GM18907 (cell line): ENCODE data around the gene CCNY.
A peak's percentile ranks its signal among the peaks of the same experiment; 100 is the strongest.

ENCODE experiments used
- ATAC-seq: cut with Tn5 transposase; IDR thresholded peaks from one replicate; pipeline ENCODE4 v1.9.1; 2021; ENCODE audit warnings: mild to moderate bottlenecking, moderate library complexity; ENCODE audit not compliant: unreplicated experiment

CCNY gene

DNA sequence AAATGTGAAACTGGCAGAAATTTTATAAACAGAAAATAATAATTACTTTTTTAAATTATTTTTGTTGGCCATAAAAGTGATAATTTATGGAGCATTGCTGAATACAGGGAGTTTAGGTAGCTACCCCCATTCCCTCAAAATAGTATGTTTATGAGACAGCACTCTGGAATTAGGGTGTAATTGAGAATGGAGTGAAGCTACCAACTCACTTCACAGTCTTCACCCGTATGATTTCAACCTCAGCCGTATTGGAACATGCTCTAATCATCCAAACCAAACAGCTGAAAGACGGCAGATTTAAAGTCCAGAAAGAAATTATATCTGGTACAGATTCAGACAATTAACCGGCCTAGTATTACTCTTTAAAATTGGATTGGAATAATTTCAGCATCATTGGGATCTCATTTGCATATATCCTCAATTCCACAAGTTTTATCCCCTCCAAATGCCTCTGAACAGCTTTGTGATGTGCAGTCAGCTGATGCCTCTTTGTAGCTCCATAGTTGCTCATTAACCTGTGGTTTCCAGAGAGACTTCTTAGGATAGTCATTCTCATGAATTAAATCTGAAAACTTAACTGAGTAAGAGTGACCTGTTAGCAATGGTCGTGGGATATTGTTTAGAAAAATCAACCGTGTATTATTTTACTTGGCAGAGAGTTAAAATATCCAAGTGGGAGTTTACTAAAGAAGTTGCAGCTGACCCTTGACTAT, 209.7 kb downstream of the CCNY start:
- ATAC-seq: peak; percentile 82

DNA sequence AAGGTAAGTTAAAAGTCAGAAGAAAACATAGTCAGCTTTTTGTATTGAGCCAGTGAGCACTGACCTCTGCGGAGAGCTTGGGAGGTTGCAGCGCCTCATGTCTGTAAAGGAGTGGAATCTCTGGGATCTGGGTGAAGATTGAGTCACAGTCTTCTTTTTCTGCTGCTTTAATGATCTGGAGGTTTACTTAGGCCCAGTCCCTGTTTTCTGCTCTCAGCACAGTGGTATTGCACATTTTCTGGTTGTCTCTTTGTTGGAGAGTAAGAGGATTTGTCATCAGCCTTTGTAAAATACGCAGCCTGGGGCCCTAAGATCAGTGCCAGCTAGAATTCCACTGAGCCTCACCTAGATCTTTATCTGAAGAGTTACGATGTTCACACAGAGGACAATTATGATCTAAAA, 210.5 kb downstream of the CCNY start:
- ATAC-seq: no peak

DNA sequence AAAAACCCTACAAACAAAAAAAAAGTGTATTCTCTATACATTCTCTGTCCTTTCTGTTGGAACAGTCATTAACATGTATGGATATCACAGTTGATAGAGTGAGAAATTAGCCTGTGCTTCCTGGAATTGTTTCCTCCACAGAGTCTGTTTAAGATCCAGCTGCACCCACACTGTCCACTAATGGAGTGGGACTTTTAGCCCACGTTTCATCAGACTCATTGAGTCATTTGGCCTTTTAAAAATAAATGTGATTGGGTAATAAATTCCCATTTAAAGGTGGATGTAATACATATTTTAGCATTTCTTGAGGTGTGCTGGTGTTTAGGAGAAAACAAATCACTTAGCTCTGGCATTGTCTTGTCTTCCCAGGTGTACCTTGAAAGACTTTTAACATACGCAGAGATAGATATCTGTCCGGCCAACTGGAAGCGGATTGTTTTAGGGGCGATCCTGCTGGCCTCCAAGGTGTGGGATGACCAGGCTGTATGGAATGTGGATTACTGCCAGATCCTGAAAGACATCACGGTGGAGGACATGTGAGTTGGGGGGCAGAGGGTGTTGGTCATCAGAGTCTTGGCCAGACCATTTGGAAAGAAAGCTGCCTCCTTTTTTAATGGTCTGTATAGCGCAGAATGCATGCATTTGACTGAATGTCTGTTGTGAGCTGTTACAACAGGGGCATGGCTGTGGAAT, 216.5 kb downstream of the CCNY start:
- ATAC-seq: no peak

DNA sequence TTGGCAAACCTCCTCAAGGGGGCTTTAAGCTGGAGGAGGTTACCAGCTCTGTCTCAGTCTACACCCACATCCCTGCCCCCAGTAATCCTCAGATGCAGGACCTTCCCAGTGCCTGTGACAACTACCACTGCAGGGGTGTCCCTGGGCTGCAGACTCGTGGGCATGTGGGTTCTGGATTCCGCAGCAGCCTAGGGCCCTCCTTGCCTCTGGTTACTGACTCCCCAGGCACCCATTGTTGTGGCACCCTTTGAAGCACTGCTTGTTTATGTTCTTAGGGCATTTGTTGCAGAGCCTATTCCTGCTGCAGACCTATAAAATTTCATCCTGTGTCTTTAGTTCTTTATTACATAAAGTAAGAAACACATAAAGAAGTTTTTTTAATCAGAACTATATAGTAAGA, 217.7 kb downstream of the CCNY start:
- ATAC-seq: no peak

DNA sequence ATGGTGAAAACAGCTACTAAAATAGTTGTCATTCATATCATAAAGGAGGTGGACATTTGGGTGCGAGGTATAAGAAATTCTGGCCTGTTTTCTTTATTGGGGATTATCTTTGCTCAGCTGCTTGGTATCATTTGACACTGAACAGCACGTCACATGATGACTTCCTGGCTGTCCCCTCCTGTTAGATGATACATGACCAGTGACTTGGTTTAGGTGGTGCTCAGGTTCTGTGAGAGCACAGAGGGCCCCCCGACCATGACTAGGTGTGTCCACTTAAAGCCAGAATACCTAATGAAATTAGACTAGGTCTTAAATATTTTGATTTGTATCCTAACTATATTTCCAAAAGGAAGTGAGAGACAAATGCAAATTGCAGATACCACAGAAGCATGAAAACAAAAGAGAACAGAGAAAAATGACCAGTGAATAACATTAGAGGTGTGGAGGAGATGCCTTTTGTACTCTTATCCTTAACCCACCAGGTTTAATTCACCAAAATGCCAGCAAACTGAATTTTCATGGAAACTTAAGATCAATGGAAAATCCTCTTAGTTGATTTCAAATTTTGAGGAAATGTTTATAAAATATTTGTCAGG, 218.2 kb downstream of the CCNY start:
- peak; percentile 64 for ATAC-seq

DNA sequence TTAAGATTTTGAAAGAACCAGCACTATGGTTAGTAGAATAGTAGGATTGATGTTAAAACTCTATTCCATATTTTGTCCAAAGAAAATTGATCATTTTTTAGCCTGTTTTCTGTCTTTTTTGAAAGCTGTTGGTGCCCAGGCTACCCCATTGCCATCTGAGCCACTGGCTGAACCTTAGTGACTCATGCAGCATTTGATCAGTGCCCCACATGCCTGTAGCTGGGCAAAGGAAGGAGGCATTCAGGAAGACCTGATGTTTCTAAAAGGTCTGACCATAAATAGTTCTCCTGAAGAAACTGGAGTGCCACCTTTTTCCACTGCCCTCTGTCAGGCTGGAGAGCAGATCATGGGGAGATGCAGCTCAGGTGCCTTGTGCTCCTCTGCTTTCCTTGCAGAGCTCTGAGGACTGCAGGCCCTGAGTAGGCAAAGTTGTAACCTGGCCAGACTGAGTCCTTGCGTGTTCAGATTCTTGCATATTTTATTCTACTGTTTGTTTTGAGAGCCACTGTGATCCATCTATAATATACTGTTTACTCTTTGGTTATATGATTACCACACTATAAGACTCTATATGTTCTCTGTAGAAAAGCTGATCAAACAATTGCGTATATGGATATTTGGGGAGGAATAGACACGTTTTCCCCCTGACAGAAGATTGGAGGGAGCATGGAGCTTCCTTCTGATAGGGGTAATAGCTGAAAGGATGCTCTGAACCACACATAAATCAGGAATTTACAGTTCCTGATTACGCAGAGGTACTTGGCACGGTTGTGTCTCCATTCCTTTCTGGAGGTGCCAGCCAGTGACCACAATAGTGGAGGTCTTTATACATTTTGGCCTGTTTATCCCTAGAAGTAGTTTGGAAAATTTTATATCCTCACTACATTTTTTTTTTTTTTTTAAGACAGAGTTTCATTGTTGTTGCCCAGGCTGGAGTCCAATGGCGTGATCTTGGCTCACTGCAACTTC, 219.9 kb downstream of the CCNY start:
- no peak for ATAC-seq

DNA sequence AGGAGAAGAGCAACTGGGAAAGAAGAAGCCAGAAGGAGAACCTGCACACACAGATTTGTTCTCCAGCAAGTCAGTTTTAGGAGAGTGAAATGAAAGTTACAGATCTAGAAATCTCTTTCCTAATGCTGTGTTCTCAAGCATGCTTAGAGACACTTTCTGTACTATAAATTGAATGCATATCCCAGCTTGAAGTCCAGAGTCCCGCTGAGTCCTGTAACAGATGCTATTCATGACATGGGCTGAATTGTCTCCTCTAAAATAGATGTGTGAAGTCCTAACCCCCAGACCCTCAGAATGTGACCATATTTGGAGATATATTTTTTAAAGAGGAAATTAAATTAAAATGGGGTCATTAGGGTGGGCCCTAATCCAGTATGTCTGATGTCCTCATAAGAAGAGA, 222.0 kb downstream of the CCNY start:
- ATAC-seq: no peak

GRCh38 chr10:35559416-35559815, 223.1 kb downstream of the CCNY start:
- ATAC-seq: no peak

DNA sequence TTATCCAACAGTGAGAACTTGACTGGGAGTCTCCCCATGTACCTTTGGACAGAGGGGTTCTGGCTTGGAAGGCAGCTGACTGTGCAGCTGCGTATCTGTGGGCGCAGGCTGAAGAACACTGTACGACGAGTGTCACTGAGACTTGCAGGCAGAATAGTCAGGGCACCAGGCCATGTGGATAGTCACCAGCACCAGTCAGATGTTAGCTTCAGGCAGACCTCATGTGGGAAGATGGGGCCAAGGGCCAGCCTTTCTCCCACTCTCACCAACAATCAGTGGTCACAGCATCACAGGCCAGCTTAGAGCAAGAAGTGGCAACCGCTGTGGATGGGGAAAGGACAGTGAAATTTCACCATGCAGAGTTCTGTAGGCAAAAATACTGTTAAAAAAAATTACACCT, 225.4 kb downstream of the CCNY start:
- ATAC-seq: no peak

GRCh38 chr10:35562427-35562826, 226.1 kb downstream of the CCNY start:
- ATAC-seq: no peak

- ATAC-seq: peak; percentile 51
Measured at GRCh38 chr10:35563261-35563891, 227.1 kb downstream of the CCNY start.

DNA sequence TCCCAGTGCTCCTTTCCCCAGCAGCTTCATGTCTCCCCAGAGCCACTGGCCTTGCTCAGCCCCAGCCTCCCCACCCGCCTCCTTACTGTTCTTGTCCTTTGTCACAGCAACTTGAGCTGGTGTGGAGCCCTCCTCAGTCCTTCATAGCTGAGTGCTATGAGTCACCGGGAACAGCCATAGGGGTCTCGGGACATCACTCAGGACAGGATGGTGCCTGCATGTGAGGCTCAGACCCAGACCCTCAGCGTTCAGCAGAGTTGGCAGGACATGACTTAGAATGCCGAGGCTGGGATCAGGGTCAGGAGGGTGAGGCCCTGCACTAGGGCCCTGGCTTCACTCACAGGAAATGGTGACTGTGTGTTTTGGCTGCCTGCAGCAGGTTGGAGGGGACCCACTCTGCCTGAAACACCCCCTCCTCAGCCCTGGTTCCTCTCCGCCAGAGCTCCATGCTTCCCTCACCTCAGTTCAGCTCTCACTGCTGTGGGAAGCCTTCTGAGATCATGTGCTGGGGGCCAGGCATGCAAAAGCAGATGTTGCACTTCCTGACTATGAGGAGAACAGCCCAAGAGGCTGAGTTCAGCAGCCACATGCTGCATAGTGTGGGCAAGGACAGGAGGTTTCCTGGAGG, 228.1 kb downstream of the CCNY start:
- peak; percentile 70 for ATAC-seq

DNA sequence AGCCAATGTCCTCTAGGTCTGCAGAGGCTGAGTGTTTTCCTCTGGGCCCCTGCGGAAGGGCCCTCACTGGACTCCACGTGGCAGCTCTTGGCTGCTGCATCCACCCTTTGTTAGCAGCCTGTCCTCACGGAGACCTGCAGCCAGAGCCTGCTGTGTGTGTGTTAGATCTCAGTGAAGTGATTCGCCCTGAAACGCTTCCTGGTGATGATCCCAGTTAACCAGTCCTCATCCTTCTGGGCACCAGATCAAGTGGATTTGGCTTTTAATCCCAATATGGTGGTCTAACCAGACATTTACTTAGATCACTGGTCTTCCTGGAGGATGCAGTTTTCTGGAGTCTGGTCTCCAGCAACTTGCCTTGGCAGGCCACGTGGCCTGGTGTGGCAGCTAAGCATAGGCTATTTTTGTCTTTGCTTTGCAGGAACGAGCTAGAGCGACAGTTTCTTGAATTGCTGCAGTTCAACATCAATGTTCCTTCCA, 229.3 kb downstream of the CCNY start:
- ATAC-seq: no peak

GRCh38 chr10:35567951-35568350, 231.6 kb downstream of the CCNY start:
- ATAC-seq: no peak

- ATAC-seq: no peak
Measured at GRCh38 chr10:35568483-35569015, 232.2 kb downstream of the CCNY start.

GRCh38 chr10:35569111-35569707, 232.9 kb downstream of the CCNY start:
- ATAC-seq: no peak

DNA sequence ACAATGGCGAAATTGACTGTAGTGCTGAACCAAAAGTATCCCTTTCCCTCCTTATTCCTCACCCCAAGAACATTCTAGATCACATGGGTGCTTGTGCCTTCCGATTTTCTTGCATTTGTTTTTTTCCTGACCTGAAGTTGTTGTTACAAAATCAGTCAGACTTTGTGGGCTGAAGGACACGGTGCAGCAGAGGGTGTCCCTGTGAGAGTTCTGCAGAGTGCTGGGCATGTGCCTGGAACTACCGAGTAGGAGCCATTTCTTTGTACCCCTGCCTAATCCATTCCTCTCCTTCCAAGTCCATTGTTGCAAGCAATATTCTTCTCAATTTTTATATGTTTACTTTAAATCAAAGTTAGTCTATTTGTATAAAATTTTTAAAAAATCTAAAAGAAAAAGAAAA, 233.5 kb downstream of the CCNY start:
- ATAC-seq: no peak

- ATAC-seq: no peak
Measured at GRCh38 chr10:35570397-35570796, 234.1 kb downstream of the CCNY start.

DNA sequence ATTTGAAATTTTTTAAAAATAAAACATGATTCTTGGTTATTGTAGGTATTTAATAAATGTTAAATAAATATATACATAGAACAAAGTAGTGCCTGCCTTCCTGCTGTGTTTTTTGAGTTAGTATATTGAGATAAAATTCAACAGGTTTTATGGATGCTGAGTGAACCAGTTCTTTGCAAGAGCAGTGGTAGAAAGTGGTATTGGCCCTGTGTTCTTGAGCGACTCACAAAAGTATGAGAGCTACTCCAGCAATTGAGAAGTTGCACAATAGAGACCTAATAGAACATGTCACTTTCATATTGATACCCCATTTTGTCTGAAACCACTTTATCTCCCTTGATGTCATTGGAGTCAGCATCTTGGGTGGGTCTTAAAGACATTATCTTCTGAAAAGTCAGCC, 236.3 kb downstream of the CCNY start:
- ATAC-seq: no peak
